GM18907 (cell line): ENCODE measurements around the gene DSG1.
"Not testable (repeated sequence)": the region's sequence is repeated elsewhere in the genome, so short reads cannot be mapped to it uniquely, and the experiment has no call there.

Experiments
- ATAC-seq: cut with Tn5 transposase; IDR thresholded peaks from one replicate; pipeline ENCODE4 v1.9.1; 2021; ENCODE audit warnings: mild to moderate bottlenecking, moderate library complexity; ENCODE audit not compliant: unreplicated experiment

Gene DSG1

GRCh38 chr18:31329787-31330438, 12.0 kb downstream of the DSG1 start:
- no peak for ATAC-seq

GRCh38 chr18:31343454-31343853, 25.5 kb downstream of the DSG1 start:
- ATAC-seq: no peak

- not testable (repeated sequence) for ATAC-seq
Observed at GRCh38 chr18:31353336-31353735, 35.4 kb downstream of the DSG1 start.

DNA sequence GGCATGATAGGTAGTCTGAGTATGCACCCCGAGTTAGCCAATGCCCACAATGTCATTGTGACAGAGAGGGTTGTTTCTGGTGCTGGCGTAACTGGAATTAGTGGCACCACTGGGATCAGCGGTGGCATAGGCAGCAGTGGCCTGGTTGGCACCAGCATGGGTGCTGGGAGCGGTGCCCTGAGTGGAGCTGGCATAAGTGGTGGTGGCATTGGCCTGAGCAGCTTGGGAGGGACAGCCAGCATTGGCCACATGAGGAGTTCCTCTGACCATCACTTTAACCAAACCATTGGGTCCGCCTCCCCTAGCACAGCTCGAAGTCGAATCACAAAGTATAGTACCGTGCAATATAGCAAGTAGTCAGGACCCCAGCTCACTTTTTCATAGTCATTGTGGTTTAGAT, 37.0 kb downstream of the DSG1 start:
- no peak for ATAC-seq

DNA sequence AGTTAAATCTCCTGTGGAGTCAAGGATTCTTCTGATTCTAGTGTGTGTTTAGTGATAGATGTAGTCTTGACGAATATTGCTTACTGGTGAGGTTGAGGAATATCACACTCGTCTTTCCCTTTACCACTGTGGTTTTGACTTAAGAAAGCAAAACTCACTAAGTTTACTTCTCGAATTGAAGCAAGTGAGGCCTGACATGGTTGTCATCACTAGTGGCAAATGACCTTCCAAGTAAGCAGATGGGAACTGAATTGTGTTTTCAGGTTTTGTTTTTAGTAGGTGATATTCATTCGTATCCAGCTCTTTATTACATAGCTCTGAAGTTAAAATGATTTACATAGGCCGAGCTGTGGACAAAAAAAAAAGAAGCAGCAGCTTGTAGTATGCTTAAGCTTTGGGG, 38.1 kb downstream of the DSG1 start:
- ATAC-seq: no peak

DNA sequence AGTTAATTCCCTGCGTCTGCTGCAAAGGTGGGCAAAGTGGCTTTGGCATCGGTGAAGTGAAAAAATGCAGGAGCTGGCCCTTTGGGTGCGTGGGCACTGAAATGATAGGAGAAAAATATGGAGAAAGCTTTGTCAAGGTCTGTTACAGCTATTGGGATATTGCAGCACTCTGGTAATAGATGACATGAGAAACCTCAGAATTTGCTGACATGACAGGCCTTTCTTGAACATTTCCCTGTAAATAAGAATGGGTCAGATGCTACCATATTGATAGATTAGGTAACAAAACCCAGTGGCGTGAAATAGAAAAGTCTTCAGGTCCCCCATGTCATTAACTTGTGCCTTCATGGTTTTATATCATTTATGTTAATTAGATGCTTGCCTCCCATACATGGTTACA, 46.2 kb downstream of the DSG1 start:
- ATAC-seq: no peak

DNA sequence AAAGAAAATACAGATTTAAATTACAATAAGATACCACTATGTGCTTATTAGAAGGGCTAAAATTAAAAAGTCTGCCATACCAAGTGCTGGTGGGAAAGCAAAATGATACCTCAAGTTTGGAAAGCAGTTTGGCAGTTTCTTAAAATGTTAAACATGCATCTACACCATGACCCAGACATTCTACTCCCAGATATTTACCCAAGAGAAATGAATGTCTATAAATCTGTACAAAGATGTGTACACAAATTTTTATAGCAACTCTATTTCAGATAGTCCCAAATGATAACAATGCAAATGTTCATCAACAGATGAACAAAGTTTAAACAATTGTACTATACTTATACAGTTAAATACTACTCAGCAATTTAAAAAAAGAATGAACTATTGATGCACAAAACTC, 51.5 kb downstream of the DSG1 start:
- no peak for ATAC-seq

- ATAC-seq: no peak
Observed at GRCh38 chr18:31371989-31372388, 54.0 kb downstream of the DSG1 start.

- no peak for ATAC-seq
Observed at GRCh38 chr18:31373641-31374040, 55.7 kb downstream of the DSG1 start.

DNA sequence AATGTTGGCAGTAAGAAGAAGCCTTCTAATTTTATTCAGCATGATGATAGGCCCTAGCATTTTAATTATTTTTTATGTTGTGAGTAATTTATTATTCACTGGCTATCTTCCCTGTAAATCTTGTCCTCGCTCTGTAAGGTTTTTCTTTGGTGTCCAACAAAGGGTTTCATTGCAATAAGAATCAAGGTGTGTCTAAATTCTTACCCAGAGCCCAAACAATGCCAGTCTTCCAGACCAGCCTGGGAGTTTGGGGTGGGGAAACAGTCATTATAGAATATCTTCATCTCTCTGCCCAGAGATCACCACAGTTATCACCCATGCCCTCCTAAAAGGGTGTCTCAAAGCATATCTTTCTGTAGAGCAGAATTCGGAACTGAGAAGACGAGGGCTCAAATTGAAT, 58.5 kb downstream of the DSG1 start, which contains the start of gene DSG4:
Gene DSG4 (plus strand): TSS at position 301 of the 400 bp plus-strand sequence. CDS start 135 bp downstream, outside the sequence.
- ATAC-seq: no peak

- no peak for ATAC-seq
Observed at GRCh38 chr18:31380912-31381311, 63.0 kb downstream of the DSG1 start.

DNA sequence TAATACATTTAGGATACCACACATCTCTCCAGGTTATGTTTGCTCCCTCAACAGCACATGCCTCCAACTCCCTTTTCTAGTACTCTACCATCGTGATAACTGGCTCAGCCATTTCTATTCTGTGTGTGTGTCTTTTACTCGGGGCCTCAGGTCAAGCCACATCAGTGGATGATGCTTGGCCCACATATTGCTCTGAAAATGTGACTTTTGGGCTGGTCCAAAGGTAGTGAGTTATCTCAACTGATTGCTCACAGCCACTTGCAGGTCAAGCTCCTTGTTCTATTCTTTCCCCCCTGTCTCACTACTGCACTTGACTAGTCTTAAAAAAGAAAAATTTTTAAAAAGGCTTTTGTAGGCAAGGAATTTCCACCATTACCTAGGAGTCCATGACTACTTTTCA, 64.1 kb downstream of the DSG1 start:
- no peak for ATAC-seq

- no peak for ATAC-seq
Observed at GRCh38 chr18:31386741-31387140, 68.8 kb downstream of the DSG1 start.

GRCh38 chr18:31393286-31393685, 75.3 kb downstream of the DSG1 start:
- no peak for ATAC-seq

GRCh38 chr18:31396796-31397612, 79.0 kb downstream of the DSG1 start:
- no peak for ATAC-seq

- ATAC-seq: no peak
Observed at GRCh38 chr18:31398191-31398590, 80.2 kb downstream of the DSG1 start.

- ATAC-seq: no peak
Observed at GRCh38 chr18:31399306-31400032, 81.5 kb downstream of the DSG1 start.

DNA sequence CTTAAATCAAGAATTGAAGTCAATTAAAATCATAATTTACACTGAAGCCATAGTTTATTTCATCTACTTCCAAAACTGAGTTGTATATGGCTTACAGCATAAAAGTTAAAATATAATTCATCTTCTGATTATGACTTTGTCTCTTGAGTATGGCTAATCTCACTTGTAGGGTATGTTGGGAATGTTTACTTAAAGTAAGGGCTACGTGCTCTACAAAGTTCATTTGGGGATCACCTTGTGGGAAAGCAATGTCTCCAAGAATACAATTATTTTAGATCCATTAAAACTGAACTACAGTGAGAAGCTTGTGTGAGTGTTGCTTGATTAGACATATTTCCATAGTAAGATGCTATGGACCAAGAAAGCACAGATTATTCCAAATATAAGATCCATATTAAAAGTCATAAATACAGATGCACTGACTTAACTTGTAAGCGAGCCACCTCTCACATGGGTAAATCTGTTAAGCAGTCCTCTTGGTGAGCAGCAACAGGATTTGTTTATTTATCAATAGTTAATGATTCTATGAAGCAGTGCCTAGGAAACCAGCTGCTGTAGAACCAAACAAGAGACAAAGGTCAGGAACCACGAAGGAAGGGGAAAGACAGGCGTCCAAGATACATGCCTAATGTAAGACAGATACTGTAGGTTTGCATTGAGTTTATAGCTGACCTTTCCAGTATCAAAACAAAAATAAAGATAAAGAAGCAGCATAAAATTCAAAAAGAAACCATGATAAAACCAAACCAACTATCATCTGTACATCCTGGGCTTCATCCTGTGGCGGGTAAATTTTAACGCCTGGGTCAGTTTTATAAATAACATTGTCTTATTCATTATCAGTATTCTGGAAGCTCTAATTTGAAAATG, 83.4 kb downstream of the DSG1 start:
- ATAC-seq: no peak

DNA sequence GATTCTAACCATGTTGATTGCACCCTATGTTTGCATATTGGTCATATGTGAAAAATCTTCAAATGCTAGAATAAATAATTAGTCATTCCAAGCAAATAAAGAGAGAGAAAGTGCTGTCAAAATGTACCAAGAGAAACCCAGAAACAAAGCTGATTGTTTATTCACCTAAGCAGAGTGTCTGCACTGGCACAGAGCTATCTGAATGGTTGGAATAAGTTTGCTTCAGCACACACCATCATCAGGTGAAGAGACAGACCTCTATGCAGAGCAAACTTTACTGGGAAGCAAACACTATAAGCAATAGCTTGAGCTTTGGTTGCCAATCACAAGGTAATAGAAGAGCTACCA, 84.0 kb downstream of the DSG1 start:
- ATAC-seq: no peak

DNA sequence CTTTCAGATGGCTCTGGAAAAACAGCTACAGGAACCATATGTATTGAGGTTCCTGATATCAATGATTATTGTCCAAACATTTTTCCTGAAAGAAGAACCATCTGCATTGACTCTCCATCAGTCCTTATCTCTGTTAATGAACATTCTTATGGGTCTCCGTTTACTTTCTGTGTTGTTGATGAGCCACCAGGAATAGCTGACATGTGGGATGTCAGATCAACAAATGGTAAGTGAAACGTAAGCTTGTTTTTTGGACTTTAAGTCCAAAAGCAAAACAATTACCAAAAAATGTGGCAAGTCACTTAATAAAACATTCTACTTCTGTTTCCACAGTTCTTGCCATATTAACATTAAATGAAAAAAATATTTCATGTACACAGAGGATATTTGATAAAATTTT, 85.4 kb downstream of the DSG1 start:
- no peak for ATAC-seq
